ENCODE data around the gene ZNHIT2.

DNA sequence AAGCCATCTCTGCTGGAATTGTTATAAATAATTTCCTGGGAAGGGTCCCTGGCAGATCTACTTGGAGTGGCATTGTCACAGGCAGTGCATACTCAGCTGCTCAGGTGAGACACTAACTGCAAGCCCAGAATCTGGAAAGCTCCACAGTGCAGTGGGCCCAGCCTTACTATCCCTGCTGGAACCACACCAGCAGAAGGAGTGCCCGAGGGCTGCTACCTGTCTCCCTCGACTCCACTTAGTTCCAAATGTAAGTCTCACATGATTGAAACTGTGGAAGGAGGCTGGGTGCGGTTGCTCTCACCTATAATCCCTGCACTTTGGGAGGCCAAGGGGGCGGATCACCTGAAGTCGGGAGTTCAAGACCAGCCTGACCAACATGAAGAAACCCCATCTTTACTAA lies 31.2 kb upstream of the ZNHIT2 start:
- TF ChIP-seq EP300 (IDR thresholded peaks at IDR 0.05; ENCODE audit: borderline replicate concordance) (no peak), CEBPB (IDR thresholded peaks at IDR 0.05) (no peak), TCF12 (IDR thresholded peaks at IDR 0.05; ENCODE audit: low read depth) (no peak), YY1 (IDR thresholded peaks at IDR 0.05; ENCODE audit: low read depth) (no peak), RAD21 (IDR thresholded peaks at IDR 0.05; ENCODE audit: low read depth) (no peak), ZBTB7A (IDR thresholded peaks at IDR 0.05; ENCODE audit: low read depth) (no peak), TAF1 (IDR thresholded peaks at IDR 0.05; ENCODE audit: low read depth) (no peak), TEAD4 (IDR thresholded peaks at IDR 0.05) (no peak), CREB1 (IDR thresholded peaks at IDR 0.05; ENCODE audit: low read depth) (no peak), FOXM1 (IDR thresholded peaks at IDR 0.05; ENCODE audit: borderline replicate concordance, low read depth) (no peak), NFIC (IDR thresholded peaks at IDR 0.05) (no peak)
- TF ChIP-seq, protein P1, sequence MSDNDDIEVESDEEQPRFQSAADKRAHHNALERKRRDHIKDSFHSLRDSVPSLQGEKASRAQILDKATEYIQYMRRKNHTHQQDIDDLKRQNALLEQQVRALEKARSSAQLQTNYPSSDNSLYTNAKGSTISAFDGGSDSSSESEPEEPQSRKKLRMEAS (IDR thresholded peaks at IDR 0.05), result no peak
- TF ChIP-seq, protein P2, sequence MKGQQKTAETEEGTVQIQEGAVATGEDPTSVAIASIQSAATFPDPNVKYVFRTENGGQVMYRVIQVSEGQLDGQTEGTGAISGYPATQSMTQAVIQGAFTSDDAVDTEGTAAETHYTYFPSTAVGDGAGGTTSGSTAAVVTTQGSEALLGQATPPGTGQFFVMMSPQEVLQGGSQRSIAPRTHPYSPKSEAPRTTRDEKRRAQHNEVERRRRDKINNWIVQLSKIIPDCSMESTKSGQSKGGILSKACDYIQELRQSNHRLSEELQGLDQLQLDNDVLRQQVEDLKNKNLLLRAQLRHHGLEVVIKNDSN (IDR thresholded peaks at IDR 0.05), result no peak
- TF ChIP-seq, protein P3, sequence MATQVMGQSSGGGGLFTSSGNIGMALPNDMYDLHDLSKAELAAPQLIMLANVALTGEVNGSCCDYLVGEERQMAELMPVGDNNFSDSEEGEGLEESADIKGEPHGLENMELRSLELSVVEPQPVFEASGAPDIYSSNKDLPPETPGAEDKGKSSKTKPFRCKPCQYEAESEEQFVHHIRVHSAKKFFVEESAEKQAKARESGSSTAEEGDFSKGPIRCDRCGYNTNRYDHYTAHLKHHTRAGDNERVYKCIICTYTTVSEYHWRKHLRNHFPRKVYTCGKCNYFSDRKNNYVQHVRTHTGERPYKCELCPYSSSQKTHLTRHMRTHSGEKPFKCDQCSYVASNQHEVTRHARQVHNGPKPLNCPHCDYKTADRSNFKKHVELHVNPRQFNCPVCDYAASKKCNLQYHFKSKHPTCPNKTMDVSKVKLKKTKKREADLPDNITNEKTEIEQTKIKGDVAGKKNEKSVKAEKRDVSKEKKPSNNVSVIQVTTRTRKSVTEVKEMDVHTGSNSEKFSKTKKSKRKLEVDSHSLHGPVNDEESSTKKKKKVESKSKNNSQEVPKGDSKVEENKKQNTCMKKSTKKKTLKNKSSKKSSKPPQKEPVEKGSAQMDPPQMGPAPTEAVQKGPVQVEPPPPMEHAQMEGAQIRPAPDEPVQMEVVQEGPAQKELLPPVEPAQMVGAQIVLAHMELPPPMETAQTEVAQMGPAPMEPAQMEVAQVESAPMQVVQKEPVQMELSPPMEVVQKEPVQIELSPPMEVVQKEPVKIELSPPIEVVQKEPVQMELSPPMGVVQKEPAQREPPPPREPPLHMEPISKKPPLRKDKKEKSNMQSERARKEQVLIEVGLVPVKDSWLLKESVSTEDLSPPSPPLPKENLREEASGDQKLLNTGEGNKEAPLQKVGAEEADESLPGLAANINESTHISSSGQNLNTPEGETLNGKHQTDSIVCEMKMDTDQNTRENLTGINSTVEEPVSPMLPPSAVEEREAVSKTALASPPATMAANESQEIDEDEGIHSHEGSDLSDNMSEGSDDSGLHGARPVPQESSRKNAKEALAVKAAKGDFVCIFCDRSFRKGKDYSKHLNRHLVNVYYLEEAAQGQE (IDR thresholded peaks at IDR 0.05; ENCODE audit: low read depth), result no peak
